MM.1S (cell line): ENCODE measurements around the gene ZFAND2B.

Source experiments
- CTCF ChIP-seq: fragments of 300-600 bp; sonication (generic); IDR thresholded peaks from 2 replicates; pipeline ENCODE4 v1.5.1; 2016; ENCODE audit warnings: antibody characterized with exemption, low read length, mixed read lengths
- EZH2 ChIP-seq: fragments of 300-600 bp; sonication (generic); optimal IDR thresholded peaks from 2 replicates; pipeline ENCODE3; 2017; ENCODE audit warnings: low read depth, mild to moderate bottlenecking, antibody characterized with exemption, low read length, mixed read lengths
- EZH2phosphoT487 ChIP-seq: fragments of 300-600 bp; sonication (generic); IDR thresholded peaks from 2 replicates; pipeline ENCODE4 v1.6.1; 2018; ENCODE audit warnings: antibody characterized with exemption, low read length

- TF ChIP-seq EZH2phosphoT487 (no peak), CTCF (no peak), EZH2 (no peak)
These were observed 38.1 kb upstream of the ZFAND2B start for GRCh38 chr2:219168526-219168925.
